VCaP (cell line): ENCODE data around the gene ZNF716.
"Not testable (repeated sequence)": the region's sequence is repeated elsewhere in the genome, so short reads cannot be mapped to it uniquely, and the experiment has no call there.

ENCODE experiments used
- H3K27ac ChIP-seq: fragments of 450-650 bp; 2 replicates; pipeline ENCODE4 v1.5.1; 2017
- TF ChIP-seq, protein P1 (sequence below): fragments of 450-650 bp; conservative IDR thresholded peaks from 2 replicates; pipeline ENCODE4 v1.5.1; 2017; ENCODE audit warnings: mild to moderate bottlenecking, moderate library complexity

Gene ZNF716

GRCh38 chr7:57449904-57450303 is at the start of gene ZNF716:
ZNF716 (plus strand) TSS chr7:57450177; CDS start chr7:57450289, 112 bp downstream.
- TF ChIP-seq, protein P1, sequence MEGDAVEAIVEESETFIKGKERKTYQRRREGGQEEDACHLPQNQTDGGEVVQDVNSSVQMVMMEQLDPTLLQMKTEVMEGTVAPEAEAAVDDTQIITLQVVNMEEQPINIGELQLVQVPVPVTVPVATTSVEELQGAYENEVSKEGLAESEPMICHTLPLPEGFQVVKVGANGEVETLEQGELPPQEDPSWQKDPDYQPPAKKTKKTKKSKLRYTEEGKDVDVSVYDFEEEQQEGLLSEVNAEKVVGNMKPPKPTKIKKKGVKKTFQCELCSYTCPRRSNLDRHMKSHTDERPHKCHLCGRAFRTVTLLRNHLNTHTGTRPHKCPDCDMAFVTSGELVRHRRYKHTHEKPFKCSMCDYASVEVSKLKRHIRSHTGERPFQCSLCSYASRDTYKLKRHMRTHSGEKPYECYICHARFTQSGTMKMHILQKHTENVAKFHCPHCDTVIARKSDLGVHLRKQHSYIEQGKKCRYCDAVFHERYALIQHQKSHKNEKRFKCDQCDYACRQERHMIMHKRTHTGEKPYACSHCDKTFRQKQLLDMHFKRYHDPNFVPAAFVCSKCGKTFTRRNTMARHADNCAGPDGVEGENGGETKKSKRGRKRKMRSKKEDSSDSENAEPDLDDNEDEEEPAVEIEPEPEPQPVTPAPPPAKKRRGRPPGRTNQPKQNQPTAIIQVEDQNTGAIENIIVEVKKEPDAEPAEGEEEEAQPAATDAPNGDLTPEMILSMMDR = no peak
- H3K27ac ChIP-seq = no peak within 1 kb of the TSS

- TF ChIP-seq, protein P1 = no peak
- H3K27ac ChIP-seq = no peak overlapping the region
Measured at GRCh38 chr7:57400531-57401155, 49.3 kb upstream of the ZNF716 start.

DNA sequence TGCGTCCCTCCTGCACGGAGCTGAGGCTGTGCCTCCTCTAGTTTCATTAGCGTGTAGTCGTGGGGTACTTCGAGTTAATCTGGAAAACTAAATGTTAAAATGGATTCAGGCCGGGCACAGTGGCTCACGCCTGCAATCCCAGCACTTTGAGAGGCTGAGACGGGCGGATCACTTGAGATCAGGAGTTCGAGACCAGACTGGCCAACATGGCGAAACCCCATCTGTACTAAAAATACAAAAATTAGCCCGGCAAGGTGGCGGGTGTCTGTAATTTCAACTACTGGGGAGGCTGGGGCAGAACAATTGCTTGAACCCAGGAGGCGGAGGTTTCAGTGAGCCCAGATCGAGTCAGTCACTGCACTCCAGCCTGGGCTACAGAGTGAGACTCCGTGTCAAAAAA is 46.9 kb upstream of the ZNF716 start:
- H3K27ac ChIP-seq = not testable (repeated sequence)

DNA sequence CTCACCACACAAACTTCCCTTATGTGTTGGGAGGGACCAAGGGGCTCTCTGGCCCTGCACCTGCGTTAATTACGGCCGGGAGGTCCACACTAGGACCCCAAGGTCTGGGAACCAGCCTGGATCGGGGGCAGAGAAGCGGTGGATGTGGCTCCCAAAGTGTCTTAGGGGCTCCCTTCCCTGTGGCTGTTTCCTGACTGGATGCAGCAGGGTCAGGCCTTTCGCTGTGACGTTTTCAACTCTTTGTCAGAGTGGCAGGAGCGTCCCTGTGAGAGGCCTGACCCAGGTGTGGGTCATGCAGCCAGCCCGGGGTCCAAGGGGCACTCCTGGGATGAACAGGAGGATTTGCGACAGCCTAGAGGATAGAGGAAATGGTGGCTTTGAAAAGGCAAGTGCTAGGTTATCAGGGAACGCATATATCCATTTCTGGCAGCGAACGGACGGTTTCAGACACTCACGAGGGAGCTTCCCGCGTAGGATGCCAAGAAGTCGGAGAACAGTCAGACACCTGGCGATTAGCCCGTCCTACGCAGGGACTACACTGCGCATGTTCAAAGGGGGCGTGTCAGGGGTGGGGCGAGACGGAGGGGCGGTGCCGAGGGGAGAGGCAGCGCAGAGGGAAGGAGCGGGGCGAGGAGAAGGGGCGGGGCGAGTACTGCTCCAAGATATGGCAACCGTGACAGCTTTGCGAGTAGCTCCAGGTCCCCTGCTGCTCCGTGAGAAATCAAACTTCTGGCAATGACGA is 46.2 kb upstream of the ZNF716 start:
- no peak overlapping the region for H3K27ac ChIP-seq
- TF ChIP-seq, protein P1 = no peak

DNA sequence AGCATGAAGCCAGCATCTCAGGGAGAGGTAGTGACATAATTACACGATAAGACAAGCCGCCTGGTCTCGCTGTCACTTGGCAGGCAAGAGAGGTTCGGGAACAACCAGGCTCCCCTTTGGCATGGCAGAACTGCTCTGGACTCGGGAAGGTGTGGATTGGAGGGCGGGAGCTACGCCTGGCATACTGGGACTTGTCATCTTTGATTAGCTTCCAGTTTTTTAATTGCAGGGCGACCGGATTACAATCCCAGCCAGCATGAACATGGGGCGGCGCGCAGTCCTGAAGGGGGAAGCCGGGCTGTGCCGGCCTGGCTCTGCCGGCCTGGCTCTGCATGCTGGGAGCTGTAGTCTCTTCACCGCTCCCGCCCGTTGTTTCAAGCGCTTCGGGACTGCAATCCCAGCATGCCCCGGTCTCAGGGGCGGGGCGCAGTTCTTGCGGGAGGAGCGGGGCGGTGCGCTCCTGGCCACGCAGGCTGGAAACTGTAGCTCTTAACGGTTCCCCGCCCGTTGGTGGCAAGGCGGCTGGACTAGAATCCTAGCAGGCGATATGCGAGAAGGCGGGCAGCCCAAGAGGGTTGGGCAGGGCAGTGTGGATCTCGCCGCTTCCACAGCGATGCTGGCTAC is 45.5 kb upstream of the ZNF716 start:
- no peak overlapping the region for H3K27ac ChIP-seq
- TF ChIP-seq, protein P1 = no peak

DNA sequence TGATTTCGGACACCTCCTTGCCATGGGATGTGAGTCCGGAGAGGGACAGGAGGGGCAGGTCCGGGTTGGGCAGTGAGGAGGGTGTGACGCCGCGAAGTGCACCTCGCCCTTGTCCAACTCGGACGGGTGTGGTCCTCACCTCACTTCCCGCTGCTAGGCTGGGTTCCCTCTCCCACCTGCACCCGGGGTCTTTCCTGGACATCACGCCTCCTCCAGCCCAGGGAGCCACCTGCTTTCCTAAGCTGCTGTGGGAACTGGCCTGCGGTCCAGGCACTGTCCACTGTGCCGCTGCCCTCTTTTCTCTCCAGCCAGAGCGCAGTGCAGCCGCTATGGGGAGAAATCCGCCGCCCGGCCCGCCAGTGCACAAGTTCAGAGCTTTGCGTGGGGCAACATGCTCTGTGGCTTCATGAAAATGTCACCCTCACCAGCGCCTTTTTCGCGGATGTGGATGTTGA is 45.0 kb upstream of the ZNF716 start:
- H3K27ac ChIP-seq = no peak overlapping the region
- TF ChIP-seq, protein P1 = no peak

DNA sequence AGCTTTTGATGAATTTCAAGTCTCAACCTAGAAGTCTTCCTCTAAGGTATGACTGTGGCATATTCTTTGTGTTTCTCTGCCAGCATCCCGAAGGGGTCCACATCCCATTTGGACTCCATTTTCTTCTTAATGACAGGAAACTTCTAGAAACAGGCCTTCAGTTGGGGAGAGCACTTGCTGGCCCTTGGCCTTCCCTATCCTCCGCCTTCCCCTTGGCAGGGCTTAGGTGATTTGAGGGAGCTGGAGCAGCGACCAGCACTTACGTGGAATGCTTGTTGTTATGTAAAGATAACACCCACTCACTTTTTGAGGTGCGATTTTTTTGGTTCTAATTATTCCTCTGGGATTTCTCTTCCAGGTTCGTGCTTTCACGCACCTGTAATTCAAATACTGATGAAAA is 42.9 kb upstream of the ZNF716 start:
- no peak overlapping the region for H3K27ac ChIP-seq
- TF ChIP-seq, protein P1 = no peak
